ENCODE results near the gene TRIM14.

The TRIM14 gene

GRCh38 chr9:98152526-98152925, 33.5 kb upstream of the TRIM14 start:
- H3K27ac ChIP-seq (ENCODE audit: low read depth, low read length): no peak overlapping the region

GRCh38 chr9:98150721-98151120, 31.7 kb upstream of the TRIM14 start:
- peaks cover 8% of the 10 kb centered on the region for H3K4me1 ChIP-seq (ENCODE audit: control insufficient read depth, insufficient read depth, low read length, unreplicated experiment)
- H3K27ac ChIP-seq (ENCODE audit: low read depth, low read length): no peak overlapping the region
- no peaks in the 10 kb centered on the region for H3K27me3 ChIP-seq (ENCODE audit: insufficient read depth, low read length)
- H3K4me3 ChIP-seq (ENCODE audit: low read depth, low read length): no peak overlapping the region
- H3K79me2 ChIP-seq (ENCODE audit: control insufficient read depth, insufficient read depth, low read length, unreplicated experiment): no peaks in the 10 kb centered on the region
- H3K36me3 ChIP-seq (ENCODE audit: insufficient read depth, low read length): no peaks in the 10 kb centered on the region
- no peak overlapping the region for H2AFZ ChIP-seq (ENCODE audit: low read length, unreplicated experiment)

More at GRCh38 chr9:98152526-98152925, 33.5 kb upstream of the TRIM14 start:
- no peaks in the 10 kb centered on the region for H3K79me2 ChIP-seq (ENCODE audit: control insufficient read depth, insufficient read depth, low read length, unreplicated experiment)
- no peaks in the 10 kb centered on the region for H3K27me3 ChIP-seq (ENCODE audit: insufficient read depth, low read length)
- H3K4me1 ChIP-seq (ENCODE audit: control insufficient read depth, insufficient read depth, low read length, unreplicated experiment): no peaks in the 10 kb centered on the region
- no peak overlapping the region for H2AFZ ChIP-seq (ENCODE audit: low read length, unreplicated experiment)
- no peak overlapping the region for H3K4me3 ChIP-seq (ENCODE audit: low read depth, low read length)
- no peaks in the 10 kb centered on the region for H3K36me3 ChIP-seq (ENCODE audit: insufficient read depth, low read length)

DNA sequence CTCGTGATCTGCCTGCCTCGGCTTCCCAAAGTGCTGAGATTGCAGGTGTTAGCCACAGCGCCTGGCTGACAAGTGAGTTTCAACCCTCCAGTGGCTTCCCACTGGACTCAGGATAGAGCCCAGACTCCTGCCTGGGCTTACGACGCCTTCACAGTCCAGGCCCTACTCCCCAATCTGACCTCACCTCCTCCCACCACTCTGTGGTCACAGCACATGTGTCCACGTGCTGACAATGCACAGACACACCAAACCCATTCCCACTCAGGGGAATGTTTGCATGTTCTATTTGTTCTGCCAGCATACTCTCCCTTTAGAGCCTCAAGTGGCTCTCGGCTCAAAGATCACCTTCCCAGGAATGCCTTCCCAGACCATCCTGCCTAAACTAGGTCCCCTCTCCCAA, 31.1 kb upstream of the TRIM14 start:
- Histone ChIP-seq H3K36me3 (ENCODE audit: insufficient read depth, low read length) (no peaks in the 10 kb centered on the region), H3K79me2 (ENCODE audit: control insufficient read depth, insufficient read depth, low read length, unreplicated experiment) (no peaks in the 10 kb centered on the region), H3K4me1 (ENCODE audit: control insufficient read depth, insufficient read depth, low read length, unreplicated experiment) (peaks cover 13% of the 10 kb centered on the region), H3K27ac (ENCODE audit: low read depth, low read length) (no peak overlapping the region), H3K27me3 (ENCODE audit: insufficient read depth, low read length) (no peaks in the 10 kb centered on the region), H3K4me3 (ENCODE audit: low read depth, low read length) (no peak overlapping the region), H2AFZ (ENCODE audit: low read length, unreplicated experiment) (no peak overlapping the region)

DNA sequence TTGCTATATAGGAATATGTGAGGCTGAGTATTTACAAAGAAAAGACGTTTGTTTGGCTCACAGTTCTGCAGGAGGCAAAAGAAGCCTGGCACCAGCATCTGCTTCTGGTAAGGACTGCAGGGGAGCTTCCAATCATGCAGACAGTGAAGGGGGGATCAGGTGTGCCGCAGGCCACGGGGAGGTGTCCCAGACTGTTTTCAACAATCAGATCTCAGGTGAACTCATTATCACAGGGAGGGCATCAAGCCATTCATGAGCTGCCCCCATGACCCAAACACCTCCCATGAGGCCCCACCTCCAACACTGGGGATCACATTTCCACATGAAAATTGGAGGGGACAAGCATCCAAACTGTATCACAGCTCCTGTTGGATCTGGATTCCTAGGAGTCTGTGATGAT, 30.4 kb upstream of the TRIM14 start:
- H3K27me3 ChIP-seq (ENCODE audit: insufficient read depth, low read length): no peaks in the 10 kb centered on the region
- H3K4me3 ChIP-seq (ENCODE audit: low read depth, low read length): no peak overlapping the region
- H2AFZ ChIP-seq (ENCODE audit: low read length, unreplicated experiment): no peak overlapping the region
- no peaks in the 10 kb centered on the region for H3K36me3 ChIP-seq (ENCODE audit: insufficient read depth, low read length)
- H3K4me1 ChIP-seq (ENCODE audit: control insufficient read depth, insufficient read depth, low read length, unreplicated experiment): peaks cover 13% of the 10 kb centered on the region
- H3K27ac ChIP-seq (ENCODE audit: low read depth, low read length): no peak overlapping the region
- no peaks in the 10 kb centered on the region for H3K79me2 ChIP-seq (ENCODE audit: control insufficient read depth, insufficient read depth, low read length, unreplicated experiment)

DNA sequence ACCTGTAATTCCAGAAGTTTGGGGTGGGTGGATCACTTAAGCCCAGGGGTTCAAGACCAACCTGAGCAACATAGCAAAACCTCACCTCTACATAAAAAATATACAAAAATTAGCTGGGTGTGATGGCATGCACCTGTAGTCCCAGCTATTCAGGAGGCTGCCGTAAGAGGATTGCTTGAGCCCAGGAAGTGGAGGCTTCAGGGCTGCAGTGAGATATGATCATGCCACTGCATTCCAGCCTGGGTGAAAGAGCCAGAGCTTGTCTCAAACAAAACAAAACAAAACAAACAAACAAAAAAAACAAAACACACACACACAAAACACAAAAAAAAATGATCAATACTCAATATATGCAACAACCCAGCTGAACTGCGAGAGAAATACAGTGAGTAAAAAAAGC, 29.5 kb upstream of the TRIM14 start:
- no peaks in the 10 kb centered on the region for H3K79me2 ChIP-seq (ENCODE audit: control insufficient read depth, insufficient read depth, low read length, unreplicated experiment)
- H3K27ac ChIP-seq (ENCODE audit: low read depth, low read length): no peak overlapping the region
- no peaks in the 10 kb centered on the region for H3K36me3 ChIP-seq (ENCODE audit: insufficient read depth, low read length)
- peaks cover 13% of the 10 kb centered on the region for H3K4me1 ChIP-seq (ENCODE audit: control insufficient read depth, insufficient read depth, low read length, unreplicated experiment)
- H2AFZ ChIP-seq (ENCODE audit: low read length, unreplicated experiment): no peak overlapping the region
- H3K27me3 ChIP-seq (ENCODE audit: insufficient read depth, low read length): no peaks in the 10 kb centered on the region
- no peak overlapping the region for H3K4me3 ChIP-seq (ENCODE audit: low read depth, low read length)

- Histone ChIP-seq H3K36me3 (ENCODE audit: insufficient read depth, low read length) (no peaks in the 10 kb centered on the region), H3K4me3 (ENCODE audit: low read depth, low read length) (no peak overlapping the region), H3K4me1 (ENCODE audit: control insufficient read depth, insufficient read depth, low read length, unreplicated experiment) (peaks cover 13% of the 10 kb centered on the region), H3K27me3 (ENCODE audit: insufficient read depth, low read length) (no peaks in the 10 kb centered on the region), H3K27ac (ENCODE audit: low read depth, low read length) (no peak overlapping the region), H2AFZ (ENCODE audit: low read length, unreplicated experiment) (no peak overlapping the region), H3K79me2 (ENCODE audit: control insufficient read depth, insufficient read depth, low read length, unreplicated experiment) (no peaks in the 10 kb centered on the region)
Observed at GRCh38 chr9:98147582-98147981, 28.6 kb upstream of the TRIM14 start.

- H2AFZ ChIP-seq (ENCODE audit: low read length, unreplicated experiment): no peak overlapping the region
- H3K36me3 ChIP-seq (ENCODE audit: insufficient read depth, low read length): no peaks in the 10 kb centered on the region
- H3K79me2 ChIP-seq (ENCODE audit: control insufficient read depth, insufficient read depth, low read length, unreplicated experiment): no peaks in the 10 kb centered on the region
- peaks cover 13% of the 10 kb centered on the region for H3K4me1 ChIP-seq (ENCODE audit: control insufficient read depth, insufficient read depth, low read length, unreplicated experiment)
- H3K27ac ChIP-seq (ENCODE audit: low read depth, low read length): no peak overlapping the region
- no peaks in the 10 kb centered on the region for H3K27me3 ChIP-seq (ENCODE audit: insufficient read depth, low read length)
- no peak overlapping the region for H3K4me3 ChIP-seq (ENCODE audit: low read depth, low read length)
Observed at GRCh38 chr9:98146101-98146991, 27.3 kb upstream of the TRIM14 start.

- H3K4me1 ChIP-seq (ENCODE audit: control insufficient read depth, insufficient read depth, low read length, unreplicated experiment): peaks cover 13% of the 10 kb centered on the region
- no peaks in the 10 kb centered on the region for H3K36me3 ChIP-seq (ENCODE audit: insufficient read depth, low read length)
- H3K79me2 ChIP-seq (ENCODE audit: control insufficient read depth, insufficient read depth, low read length, unreplicated experiment): no peaks in the 10 kb centered on the region
- no peak overlapping the region for H3K4me3 ChIP-seq (ENCODE audit: low read depth, low read length)
- no peaks in the 10 kb centered on the region for H3K27me3 ChIP-seq (ENCODE audit: insufficient read depth, low read length)
- no peak overlapping the region for H3K27ac ChIP-seq (ENCODE audit: low read depth, low read length)
- H2AFZ ChIP-seq (ENCODE audit: low read length, unreplicated experiment): no peak overlapping the region
Observed at GRCh38 chr9:98144631-98145030, 25.6 kb upstream of the TRIM14 start.

DNA sequence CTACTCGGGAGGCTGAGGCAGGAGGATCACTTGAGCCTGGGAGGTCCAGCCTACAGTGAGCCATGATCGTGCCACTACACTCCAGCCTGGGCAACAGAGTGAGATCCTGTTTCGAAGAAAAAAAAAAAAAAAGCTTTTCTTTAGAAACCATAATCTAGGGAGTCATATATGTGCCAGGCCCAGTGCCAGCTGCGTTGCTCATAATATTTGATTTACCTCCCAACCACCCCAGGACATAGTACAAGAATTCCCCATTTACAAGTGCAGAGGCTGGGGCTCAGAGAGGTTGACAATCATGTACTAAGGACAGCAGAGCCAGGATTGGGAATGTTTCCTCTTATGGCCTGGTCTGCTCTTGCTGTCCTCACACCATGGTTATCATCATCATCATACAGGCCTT, 25.1 kb upstream of the TRIM14 start:
- no peaks in the 10 kb centered on the region for H3K79me2 ChIP-seq (ENCODE audit: control insufficient read depth, insufficient read depth, low read length, unreplicated experiment)
- no peaks in the 10 kb centered on the region for H3K27me3 ChIP-seq (ENCODE audit: insufficient read depth, low read length)
- no peak overlapping the region for H2AFZ ChIP-seq (ENCODE audit: low read length, unreplicated experiment)
- H3K4me1 ChIP-seq (ENCODE audit: control insufficient read depth, insufficient read depth, low read length, unreplicated experiment): peaks cover 13% of the 10 kb centered on the region
- no peaks in the 10 kb centered on the region for H3K36me3 ChIP-seq (ENCODE audit: insufficient read depth, low read length)
- no peak overlapping the region for H3K27ac ChIP-seq (ENCODE audit: low read depth, low read length)
- no peak overlapping the region for H3K4me3 ChIP-seq (ENCODE audit: low read depth, low read length)

GRCh38 chr9:98142925-98143481, 24.0 kb upstream of the TRIM14 start:
- Histone ChIP-seq H3K4me1 (ENCODE audit: control insufficient read depth, insufficient read depth, low read length, unreplicated experiment) (peaks cover 13% of the 10 kb centered on the region), H3K27ac (ENCODE audit: low read depth, low read length) (no peak overlapping the region), H3K79me2 (ENCODE audit: control insufficient read depth, insufficient read depth, low read length, unreplicated experiment) (no peaks in the 10 kb centered on the region), H3K27me3 (ENCODE audit: insufficient read depth, low read length) (no peaks in the 10 kb centered on the region), H3K36me3 (ENCODE audit: insufficient read depth, low read length) (no peaks in the 10 kb centered on the region), H2AFZ (ENCODE audit: low read length, unreplicated experiment) (no peak overlapping the region), H3K4me3 (ENCODE audit: low read depth, low read length) (no peak overlapping the region)
